D341Med (cell line): ENCODE measurements around the gene DPF3.

Source experiments
- DNase-seq: peaks from one replicate; pipeline ENCODE4 v3.0.0; 2012; ENCODE audit warnings: low spot score

DPF3 gene

DNA sequence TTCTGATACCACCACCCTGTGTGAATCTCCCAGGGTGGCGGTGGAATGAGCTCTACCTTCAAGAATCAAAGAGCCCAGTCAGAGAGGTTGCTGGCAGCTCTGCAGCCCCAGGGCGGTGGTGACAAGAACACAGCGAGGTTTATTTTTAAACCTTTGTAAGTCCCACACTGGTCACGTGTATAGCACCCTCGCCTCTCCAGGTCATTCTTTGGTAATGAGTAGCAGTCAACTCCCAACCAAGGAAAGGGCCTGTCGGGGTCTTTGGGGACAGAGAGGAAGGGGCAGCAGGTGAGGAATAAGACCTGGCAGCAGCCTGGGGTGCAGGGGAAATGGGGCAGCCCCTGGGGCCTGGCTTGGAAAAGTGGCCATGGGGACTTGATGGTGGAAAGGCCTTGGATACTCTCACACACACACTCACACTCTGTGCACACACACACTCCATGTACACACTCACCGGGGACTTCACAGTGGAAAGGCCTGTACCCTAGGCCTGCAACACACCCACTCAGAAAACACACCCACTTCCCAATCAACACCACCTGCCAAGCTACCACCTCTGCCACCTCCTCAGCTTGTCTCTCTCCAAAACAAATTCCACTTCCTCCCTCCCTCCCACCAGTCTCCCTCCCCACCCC, 178.6 kb downstream of the DPF3 start:
- DNase-seq: no peak

DNA sequence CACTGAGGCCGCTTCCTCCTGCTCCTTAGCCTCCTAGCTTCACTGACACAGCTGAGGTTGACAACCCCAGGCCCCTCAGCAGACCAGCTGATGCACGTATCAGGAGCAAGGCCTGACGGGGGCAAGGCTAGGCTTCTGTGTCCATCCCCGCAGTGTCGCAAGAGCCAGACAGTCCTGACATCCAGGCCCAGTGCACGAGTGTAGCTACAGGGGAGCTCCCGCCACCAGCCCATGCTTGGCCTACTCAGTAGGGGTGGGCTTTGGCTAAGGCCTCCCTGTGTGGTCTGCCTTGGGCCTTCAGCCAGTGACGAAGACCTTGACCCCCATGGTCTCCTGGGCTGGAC, 179.1 kb downstream of the DPF3 start:
- no peak for DNase-seq

DNA sequence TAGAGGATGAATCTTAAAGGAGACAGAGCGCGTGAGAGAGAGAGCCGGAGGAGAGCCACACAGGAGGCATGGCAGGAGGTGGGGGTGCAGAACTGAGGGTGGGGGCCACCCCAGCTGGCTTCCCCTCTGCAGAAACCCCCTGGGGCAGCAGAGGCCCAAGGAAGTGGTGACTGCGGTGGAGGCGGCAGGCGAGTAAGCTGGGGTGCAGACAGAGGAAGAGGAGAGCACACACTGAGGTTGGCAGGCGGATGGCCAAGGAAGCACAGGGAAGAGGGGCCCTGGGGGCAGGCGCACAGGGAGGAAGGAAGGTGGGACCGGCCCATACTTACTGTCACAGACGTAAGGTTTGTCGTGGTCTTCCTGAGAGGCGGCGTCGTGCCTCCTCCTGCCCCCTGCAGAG, 179.8 kb downstream of the DPF3 start:
- DNase-seq: no peak

DNA sequence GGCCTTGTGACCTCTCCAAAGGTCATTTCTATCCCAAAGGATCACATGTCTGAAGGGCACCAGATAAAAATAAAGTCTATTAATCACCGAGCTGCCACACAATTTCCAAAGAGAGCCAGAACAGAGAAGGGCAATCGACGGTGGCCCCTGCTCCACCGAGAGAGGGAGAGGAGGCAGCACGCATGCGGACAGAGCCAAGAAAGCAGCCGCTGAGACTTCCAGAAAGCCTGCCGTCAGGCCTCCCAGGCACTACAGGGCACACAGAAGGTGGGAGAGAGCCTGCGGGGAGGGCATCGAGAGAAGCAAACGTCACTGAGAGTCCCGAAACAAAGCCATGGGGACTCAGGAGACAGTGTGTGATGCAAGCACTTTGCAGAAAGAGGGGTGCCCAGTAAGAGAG, 182.0 kb downstream of the DPF3 start:
- peak; percentile 81 for DNase-seq

DNA sequence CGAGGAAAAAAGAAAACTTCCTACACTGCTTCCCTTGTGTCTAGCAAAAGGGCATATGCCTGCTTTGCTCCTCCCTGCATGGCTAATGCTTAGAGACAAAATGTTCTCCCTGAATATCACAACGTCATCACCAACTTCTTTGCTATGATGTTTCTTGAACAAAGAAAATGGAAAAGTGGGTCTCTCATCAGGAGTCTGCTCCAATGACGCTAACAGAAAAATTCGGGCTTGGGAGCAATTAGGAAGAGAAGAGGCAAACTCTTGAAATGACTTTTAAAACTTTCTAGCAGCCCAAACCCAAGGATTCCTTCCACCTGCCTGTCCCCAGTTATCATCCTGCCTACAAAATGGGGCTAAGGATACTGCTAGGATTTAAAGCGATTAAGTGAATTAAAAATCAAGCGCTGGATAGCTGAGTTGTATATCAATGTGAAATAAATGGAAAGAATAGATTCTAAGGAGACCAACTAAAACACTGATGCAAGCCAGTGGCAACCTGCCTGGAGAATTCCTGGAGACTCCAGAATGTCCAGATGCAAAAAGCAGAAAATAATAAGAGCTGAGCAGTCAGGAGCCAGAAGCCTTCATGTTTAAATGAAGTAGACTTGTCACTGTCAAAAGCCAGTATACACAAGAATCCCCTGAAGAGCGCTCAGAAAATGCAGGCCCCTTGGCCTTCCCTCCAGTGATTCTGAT, 183.8 kb downstream of the DPF3 start:
- DNase-seq: no peak

DNA sequence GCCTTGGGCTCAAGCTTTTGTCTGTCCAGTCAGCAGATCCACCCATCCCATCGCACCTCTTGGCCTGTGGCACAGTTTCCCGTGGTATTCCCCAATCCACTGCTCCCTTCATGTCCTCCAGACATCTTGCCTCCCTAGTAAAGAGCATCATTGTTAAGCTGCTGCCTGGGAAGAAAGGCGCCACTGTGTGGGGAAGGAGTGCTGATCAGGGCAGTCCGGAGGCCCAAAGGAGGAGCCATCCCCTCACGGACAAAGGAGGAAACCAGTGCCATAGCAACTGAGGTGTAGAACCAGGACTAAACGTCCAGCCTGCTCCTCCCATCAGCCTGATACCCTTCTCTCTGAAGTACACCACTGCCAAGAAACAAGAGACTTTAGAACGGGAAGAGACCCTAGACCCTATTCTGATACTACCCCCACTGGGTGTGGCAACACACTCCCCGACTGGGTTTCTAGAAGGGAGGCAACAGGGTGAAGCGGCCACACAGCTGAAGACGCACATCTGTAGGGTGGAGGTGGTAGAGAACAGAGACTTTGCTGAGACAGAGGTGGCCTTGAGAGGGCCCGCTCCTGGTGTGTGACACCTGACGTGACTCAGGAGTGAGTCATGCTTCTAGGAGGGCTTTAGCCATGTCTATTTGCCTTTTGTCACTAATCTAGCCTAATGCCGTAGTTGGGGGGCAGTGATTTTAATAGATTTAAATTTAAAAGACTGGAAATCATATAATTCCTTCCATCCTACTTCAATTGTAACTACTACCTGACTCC, 185.0 kb downstream of the DPF3 start:
- no peak for DNase-seq

DNA sequence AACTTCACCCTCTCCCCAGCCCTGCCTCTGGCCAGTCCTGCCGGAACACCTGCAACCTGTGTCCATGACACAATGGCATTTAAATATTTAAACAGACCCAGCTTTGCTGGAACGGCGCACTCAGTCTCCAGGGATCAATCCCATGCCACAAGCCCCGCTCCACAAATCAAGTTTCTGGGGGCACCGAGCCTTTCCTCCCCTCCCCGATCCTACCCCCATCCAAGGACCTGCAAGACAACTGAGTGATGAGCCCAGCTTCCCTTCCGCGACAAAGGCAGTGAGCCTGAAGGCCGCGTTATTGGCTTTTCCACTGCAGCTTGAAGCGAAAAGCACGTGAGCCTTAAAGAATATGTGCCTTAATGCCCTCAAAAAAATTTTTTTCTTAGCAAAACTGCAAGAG, 185.7 kb downstream of the DPF3 start:
- no peak for DNase-seq

DNA sequence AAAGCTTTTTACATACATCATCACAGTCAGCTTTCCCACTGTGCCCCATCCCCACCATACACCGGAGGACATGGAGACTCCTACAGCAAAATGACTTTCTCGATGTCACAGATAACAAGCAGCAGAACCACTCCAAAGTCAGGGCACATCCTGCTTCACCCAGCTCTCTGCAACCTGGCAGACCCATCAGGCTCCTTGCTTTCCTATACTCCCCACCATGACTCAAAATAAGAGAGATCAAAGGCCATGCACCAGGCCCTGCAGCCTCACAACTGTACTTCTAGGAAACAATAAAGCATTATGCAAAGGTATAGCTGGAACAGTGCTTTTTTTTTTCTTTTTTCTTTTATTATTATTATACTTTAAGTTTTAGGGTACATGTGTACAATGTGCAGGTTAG, 187.4 kb downstream of the DPF3 start:
- DNase-seq: no peak

DNA sequence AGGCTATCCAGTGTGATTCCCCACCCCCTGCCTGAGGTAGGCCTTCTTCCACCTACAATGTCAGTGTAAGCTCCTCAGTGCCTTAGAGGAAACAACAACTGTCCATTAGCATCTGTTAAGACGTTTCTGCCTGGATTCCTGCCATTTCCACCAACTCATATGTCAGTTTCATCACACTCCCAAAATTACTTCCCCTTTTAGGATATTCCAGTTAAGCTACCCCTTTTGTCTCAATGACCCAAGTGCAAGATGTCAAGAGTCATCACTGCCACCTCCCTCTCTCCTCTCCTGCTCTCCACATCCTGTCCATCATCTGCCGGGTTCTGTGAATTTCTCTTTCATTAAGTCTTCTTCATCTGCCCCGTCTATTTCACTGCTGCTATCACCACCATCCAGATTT, 189.4 kb downstream of the DPF3 start:
- DNase-seq: no peak

DNA sequence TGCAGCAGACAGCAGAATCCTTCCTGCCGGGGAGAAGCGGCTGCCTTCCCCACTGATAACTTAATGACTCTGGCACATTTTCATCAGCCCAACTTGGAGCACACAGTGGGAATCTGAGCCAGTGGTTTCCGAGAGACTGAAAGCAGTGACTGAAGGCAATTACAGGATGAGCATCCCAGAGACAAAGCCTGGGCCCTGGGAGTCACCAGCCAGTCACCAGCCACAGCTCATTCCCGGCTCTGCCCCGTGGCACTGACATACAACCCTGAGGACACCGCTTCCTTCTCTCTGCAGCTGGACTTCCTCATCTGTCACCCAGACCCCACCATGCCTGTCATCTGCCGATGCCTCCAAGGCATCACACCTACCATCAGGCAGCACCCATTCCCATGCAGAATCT, 192.3 kb downstream of the DPF3 start:
- DNase-seq: peak; percentile 61

DNA sequence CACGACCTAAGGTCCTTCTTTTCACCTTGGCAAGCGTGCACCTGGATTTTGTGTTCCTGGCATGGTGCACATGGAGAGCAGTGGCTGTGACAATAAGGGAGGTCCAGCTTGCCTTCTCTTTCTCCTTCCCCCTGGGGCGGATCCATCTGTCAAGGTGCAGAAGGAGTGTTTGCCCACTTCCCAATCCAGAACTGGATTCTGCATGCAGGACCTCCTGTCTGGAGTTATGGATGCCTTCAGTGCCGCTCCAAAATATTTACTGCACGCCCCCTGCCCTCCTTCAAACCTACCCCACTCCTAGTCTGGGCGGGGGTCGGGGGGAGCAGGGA, 192.7 kb downstream of the DPF3 start:
- DNase-seq: no peak

DNA sequence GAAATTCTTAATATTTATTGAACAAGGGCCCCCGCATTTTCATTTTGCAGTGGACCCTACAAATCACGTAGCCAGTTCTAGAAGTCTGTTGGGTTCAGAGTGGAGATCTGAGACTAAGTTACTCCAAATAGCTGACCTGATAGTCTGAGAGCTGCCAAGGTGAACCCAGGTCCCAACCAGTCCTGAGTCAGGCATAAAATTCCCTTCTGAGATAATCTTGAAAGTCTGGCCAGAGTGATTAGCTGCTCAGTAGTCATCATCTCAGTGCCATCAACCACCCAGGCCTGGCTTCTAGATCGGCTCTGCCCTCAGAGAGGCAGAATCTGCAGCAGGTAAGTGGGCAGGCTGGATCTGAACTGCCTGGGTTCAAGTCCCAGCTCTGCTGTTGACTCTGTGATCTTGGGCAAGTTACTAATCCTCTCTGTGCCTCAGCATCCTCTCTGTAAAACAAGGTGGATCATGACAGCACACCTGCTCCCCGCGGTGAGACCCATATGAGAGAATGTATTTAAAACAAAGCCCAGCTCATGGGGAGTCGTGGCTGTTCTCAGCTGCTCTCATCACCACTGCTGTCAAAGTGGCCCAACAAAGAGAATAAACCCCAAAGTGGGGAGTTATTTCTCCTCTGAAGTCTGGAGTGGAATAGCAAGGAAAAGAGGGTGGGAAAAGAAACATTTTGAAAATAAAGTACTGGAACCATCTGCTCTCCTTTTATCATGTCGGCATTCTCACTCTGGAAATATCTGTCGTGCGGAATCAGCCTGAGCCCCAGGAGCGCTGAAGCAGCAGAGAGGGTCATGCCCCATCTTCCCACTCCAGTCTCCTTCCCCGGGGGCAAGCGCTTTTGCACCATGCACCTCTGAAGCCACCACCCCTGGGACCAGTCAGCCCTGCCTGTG, 193.3 kb downstream of the DPF3 start:
- DNase-seq: no peak

DNA sequence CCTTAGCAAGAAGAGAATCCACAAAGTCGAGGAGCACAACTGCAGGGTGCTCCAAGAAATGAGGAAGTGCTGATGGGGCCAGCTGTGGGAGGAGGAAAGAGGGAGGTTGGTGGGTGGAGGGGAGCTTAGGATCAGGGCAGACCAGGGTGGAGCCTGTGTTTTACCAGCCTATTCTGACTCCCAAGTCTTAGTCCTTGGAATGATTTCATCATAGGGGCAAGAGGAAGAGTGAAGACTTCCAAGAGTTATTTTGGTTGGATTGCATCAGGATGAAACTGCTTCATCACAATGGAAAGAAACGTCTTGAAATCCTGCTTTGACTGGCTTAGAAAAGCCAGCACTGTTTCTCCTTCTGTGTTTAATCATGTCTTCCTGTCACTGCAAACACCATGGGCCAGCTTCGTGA, 194.0 kb downstream of the DPF3 start:
- no peak for DNase-seq

DNA sequence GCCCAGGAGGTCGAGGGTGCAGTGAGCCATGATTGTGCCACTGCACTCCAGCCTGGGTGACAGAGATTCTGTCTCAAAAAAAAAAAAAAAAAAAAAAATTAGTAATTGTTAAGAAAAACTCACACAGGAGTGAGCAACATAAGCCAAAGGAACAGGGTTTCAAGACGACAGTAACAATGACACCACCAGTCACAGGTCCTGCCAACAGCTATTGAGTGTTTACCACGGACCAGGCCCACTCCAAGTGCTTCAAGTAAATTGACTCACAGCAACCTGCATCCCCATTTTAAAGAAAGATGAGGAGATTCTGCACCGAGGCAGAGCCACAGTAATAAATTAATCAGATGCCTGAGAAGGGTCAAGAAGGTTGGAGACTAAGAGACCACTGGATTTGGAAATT, 194.5 kb downstream of the DPF3 start:
- DNase-seq: no peak

DNA sequence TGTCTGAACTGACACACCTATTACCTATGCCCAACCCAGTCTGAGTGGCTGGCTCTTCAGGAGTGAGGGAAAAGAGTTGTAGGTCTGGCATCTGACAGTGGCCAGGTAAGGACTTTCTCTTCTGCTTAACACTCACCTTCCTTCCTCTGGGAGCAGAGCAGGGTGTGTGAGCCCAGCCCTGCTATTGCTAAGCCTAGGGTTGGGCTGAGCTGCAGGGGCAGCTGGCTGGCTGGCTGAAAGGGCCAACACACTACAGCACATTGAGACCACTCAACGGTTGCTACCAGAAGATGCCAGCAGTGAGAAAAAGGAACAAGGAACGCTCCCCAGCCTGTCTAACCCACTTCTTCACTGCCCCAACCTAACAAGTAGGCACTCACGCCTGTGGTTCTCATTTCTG, 201.2 kb downstream of the DPF3 start:
- no peak for DNase-seq

DNA sequence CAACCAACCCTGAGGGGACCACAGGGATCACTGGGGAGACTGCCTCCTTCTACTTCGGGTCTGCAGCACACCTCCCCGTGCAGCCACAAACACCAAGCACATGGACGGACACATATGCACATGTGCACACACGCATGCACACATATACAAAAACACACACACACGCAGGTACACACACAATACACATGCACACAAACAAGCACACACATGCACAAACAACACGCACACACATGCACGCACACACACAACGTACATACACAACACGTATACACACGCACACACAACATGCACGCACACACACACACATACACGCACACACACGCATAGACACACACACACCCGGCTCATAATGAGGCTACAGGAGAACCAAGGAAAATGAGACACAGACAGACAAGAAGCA, 203.6 kb downstream of the DPF3 start:
- no peak for DNase-seq

DNA sequence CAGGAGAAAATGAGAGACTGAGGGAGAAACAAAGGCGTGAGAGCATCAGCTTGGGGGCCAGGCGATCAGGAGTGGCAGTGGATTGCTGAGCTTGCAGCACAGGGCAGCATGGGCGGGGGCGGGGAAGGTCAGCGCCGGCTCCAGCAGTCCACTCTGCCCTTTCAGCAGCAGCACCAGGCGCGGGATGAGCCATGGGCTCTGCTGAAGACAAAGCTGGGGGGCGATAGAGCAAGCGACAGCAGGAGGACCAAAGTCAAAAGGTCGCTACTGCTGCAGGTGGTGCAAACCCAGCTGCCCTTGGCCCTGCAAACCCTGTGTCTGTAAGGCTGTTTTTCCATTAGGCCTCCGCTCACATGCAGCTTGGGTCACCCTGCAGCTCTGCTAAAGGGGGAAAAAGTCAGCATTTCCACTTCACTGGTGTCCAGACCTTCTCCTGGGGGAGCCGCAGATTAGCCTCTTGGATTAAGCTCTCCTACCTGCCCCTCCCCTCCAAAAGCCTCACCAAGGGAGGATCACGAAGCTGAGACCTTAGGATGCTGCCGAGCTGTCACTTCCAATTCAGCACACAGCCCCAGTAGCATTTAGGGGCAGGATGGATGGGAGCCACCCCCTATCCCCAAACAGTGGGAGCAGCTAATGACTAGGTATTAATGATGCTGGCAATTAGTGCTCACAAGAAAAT, 204.8 kb downstream of the DPF3 start:
- peak; percentile 56 for DNase-seq

DNA sequence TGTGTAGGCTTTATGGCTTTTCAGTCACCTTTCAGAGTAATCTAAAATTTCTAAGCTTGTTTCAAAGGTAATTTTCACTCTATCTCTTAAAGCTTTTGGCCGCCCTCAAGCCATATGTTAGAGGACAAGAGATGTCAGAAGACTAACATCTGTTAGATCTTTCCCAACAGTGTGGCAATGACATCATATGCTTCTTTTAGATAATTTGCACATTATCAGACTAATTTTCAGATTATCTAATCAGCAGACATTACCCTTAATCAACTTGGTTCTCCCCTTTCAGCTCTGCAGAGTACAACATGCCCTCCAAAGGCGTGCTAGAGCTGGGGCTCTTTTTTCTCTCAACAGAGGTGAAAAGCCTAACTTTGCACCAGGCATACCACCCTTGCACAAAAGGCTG, 207.1 kb downstream of the DPF3 start:
- DNase-seq: peak; percentile 76

DNA sequence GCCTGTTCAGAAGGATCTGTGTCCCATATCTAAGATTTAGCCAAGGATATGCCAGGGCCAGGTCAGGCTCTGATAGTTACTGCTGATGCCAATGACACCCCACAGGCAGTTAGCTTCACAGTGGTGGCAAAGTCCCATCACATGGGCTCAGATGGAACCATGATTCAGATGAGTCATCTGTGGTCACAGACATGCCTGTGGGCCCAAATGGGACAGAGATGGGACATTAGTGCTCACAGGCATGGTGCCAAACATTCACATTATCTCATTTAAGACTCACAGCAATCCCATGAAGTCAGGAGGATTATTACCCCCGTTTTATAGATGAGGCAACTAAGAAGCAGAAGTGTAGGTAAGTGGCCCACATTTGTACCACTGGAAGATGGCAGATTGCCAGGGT, 207.8 kb downstream of the DPF3 start:
- DNase-seq: no peak

DNA sequence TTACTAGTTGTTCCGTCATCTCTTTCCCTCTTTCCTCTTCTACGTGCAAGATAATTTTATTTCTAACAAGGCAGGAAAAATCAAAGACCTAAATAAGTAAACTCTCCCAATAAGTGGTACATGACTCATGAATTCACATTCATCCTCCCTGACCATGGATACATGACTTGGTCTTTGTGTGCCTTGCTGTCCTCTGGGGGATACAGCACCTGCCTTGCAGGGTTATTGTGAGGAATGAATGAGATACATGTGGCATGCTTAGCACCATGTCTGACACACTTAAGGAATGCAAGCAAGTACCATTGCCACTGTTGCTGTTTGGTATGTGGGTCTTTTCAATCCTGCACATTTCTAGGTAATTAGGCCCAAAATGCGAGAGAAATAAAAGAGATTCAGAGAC, 208.4 kb downstream of the DPF3 start:
- no peak for DNase-seq

DNA sequence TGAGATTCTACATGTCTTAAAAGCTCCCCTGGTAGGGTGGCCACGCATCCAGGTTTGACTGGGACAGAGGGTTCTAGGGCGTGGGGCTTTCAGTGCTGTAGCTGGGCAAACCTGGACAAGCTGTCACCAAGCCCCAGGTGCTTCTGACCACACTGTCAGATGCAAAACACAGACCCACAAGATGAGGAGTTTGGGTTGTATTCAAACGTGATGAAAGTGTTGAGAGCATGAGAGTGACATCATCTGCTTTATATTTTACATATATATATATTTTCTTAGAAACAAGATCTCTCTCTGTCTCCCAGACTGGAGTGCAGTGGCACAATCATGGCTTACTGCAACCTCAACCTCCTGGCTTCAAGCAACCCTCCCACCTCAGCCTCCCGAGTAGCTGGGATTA, 210.1 kb downstream of the DPF3 start:
- DNase-seq: no peak

DNA sequence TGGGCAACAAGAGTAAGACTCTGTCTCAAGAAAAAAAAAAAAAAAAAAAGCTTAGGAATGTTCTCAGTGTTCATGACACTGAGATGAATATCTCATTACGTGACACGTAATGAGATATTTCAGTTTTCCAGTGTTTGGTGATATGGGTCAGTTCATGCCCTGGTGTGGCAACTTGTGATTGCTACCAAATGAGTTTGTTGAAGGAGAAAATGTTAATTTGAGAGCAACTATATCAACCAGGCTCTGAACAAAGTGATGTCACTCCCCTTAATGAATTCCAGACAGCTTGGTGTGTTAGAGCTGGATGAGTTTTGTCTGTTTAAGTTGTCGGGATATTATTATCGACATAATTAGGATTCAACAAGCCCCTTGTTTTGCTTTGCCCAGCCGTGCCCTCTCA, 211.7 kb downstream of the DPF3 start:
- no peak for DNase-seq
